GM12878 (cell line): ENCODE measurements around the gene UBAC2. TPM values are rescaled to one million over a fixed set of nuclear protein-coding genes. Genes with fewer than 3 reads are reported as not detected.

ENCODE experiments used
- ATAC-seq: fragments of 200-7000 bp; cut with Tn5 transposase; 3 replicates; pipeline ENCODE4 v1.9.1; 2020; ENCODE audit warnings: mild to moderate bottlenecking, moderate library complexity
- BruUV-seq: library from RNA; stranded (reverse); fragments of 400-500 nt; replicated peaks from 2 replicates; lab custom pipeline; 2021; lab: Mats Ljungman, UMichigan
- CTCF ChIA-PET: fragments of 300-600 bp; sonication (Branson Sonifier 250); formaldehyde crosslinking; extraction: SDS; loops from one replicate; lab custom pipeline; 2021; ENCODE audit warnings: inconsistent platforms; lab: Yijun Ruan, JAX
- POLR2A ChIA-PET: fragments of 350-600 bp; formaldehyde crosslinking; extraction: SDS; loops from one replicate; lab custom pipeline; 2021; ENCODE audit warnings: inconsistent platforms; lab: Charles Lee
- RAD21 ChIA-PET: fragments of 300-600 bp; sonication (Branson Sonifier 250); formaldehyde crosslinking; loops from one replicate; lab custom pipeline; 2023; ENCODE audit warnings: antibody characterized with exemption; ENCODE audit not compliant: unreplicated experiment; lab: Charles Lee
- SMC1A ChIA-PET: fragments of 300-600 bp; sonication (Branson Sonifier 250); formaldehyde crosslinking; loops from one replicate; lab custom pipeline; 2023; ENCODE audit not compliant: unreplicated experiment, uncharacterized antibody; lab: Charles Lee
- DNase-seq: peaks from one replicate; pipeline ENCODE4 v3.0.0-alpha.2; 2011; ENCODE audit warnings: low read depth, low spot score
- FAIRE-seq: peaks from 3 replicates; lab custom pipeline; 2011; peaks lifted over from hg19 to GRCh38; lab: Jason Lieb, UNC
- H2AFZ ChIP-seq: 2 replicates; pipeline ENCODE4 v1.6.0; 2011; ENCODE audit warnings: low read depth, low read length, control low read depth; ENCODE audit not compliant: control insufficient read depth
- H3K27ac ChIP-seq: 2 replicates; pipeline ENCODE4 v1.5.1; 2011; ENCODE audit warnings: control low read depth; ENCODE audit not compliant: control insufficient read depth, insufficient read depth
- H3K27me3 ChIP-seq, 2 experiments: replicated peaks in 1 of 2; 2 replicates each; pipeline versions ENCODE4 v1.6.0 to v1.6.1; 2011; ENCODE audit warnings: low read length in 1 of 2; ENCODE audit not compliant: control insufficient read depth in 2 of 2, insufficient read depth in 2 of 2
- H3K36me3 ChIP-seq, 2 experiments: 2 replicates each; pipeline ENCODE4 v1.5.1; 2011; ENCODE audit warnings: low read length in 1 of 2; ENCODE audit not compliant: control insufficient read depth in 2 of 2, insufficient read depth in 2 of 2
- H3K4me1 ChIP-seq: 2 replicates; pipeline ENCODE4 v1.6.1; 2011; ENCODE audit warnings: mild to moderate bottlenecking, low read length, moderate library complexity, mixed read lengths; ENCODE audit not compliant: control insufficient read depth, insufficient read depth
- H3K4me2 ChIP-seq: 2 replicates; pipeline ENCODE4 v1.6.0; 2011; ENCODE audit warnings: control low read depth; ENCODE audit not compliant: control insufficient read depth, insufficient read depth
- H3K4me3 ChIP-seq: fragments of 200-600 bp; sonication (generic); 2 replicates; pipeline ENCODE4 v1.5.1; 2016
- H3K79me2 ChIP-seq: 2 replicates; pipeline ENCODE4 v1.6.0; 2011; ENCODE audit warnings: low read length; ENCODE audit not compliant: control insufficient read depth, insufficient read depth
- H3K9ac ChIP-seq: 2 replicates; pipeline ENCODE4 v1.8.0; 2011; ENCODE audit warnings: low read length, control low read depth, mixed read lengths; ENCODE audit not compliant: control insufficient read depth, insufficient read depth
- H3K9me3 ChIP-seq: replicated peaks from 3 replicates; pipeline ENCODE4 v1.5.1; 2011; ENCODE audit warnings: mild to moderate bottlenecking, low read length; ENCODE audit not compliant: control insufficient read depth, insufficient read depth
- H4K20me1 ChIP-seq: 2 replicates; pipeline ENCODE4 v1.6.0; 2011; ENCODE audit not compliant: control insufficient read depth, insufficient read depth
- CHD1 ChIP-seq: IDR thresholded peaks from 2 replicates; pipeline ENCODE4 v1.6.1; 2012; ENCODE audit warnings: low read depth, low read length, improper control_type of control experiment
- DPF2 ChIP-seq: fragments of 450-650 bp; IDR thresholded peaks from 2 replicates; pipeline ENCODE4 v1.6.1; 2017; ENCODE audit warnings: mild to moderate bottlenecking
- KLF5 ChIP-seq: fragments of 450-650 bp; IDR thresholded peaks from 2 replicates; pipeline ENCODE4 v1.6.1; 2014; ENCODE audit warnings: mild to moderate bottlenecking; ENCODE audit not compliant: partially characterized antibody
- MEF2B ChIP-seq: fragments of 450-650 bp; IDR thresholded peaks from 2 replicates; pipeline ENCODE4 v1.6.1; 2018; ENCODE audit warnings: mild to moderate bottlenecking, moderate library complexity; ENCODE audit not compliant: partially characterized antibody, poor library complexity, severe bottlenecking
- SP1 ChIP-seq: IDR thresholded peaks from one replicate; pipeline ENCODE4 v1.6.1; 2011; ENCODE audit warnings: low read depth, low read length
- ZNF384 ChIP-seq: IDR thresholded peaks from 2 replicates; pipeline ENCODE4 v1.6.1; 2012; ENCODE audit warnings: low read depth, mild to moderate bottlenecking, low read length, improper control_type of control experiment, borderline replicate concordance
- WGBS: methylation state at CpG from one replicate; pipeline ENCODE4 v1.1.6; 2016; ENCODE audit warnings: low lambda C conversion rate; ENCODE audit not compliant: insufficient replicate concordance, insufficient coverage; ENCODE audit errors: missing lambda C conversion rate; 5-methylcytosine and 5-hydroxymethylcytosine counted together
- in situ Hi-C: fragments of 300-500 bp; cut with MboI; formaldehyde crosslinking; loops from 9 replicates; pipeline ENCODE4 v1.14.3; 2018; ENCODE audit warnings: mixed read lengths
- intact Hi-C: fragments of 100-400 bp; cut with micrococcal nuclease; formaldehyde crosslinking; loops from one replicate; pipeline ENCODE4 v1.14.2; 2022; ENCODE audit not compliant: unreplicated experiment
- polyA plus RNA-seq, 11 experiments: library from polyadenylated mRNA; depleted of rRNA in 4 of 11; unstranded in 6 of 11; stranded (reverse) in 5 of 11; fragments of >200 nt; fragmentation: Nextera tagmentation in 4 of 11; fragmentation: Illumina TruSeq in 1 of 11; extraction: Ambion mirVana in 4 of 11; extraction: Trizol in 1 of 11; gene quantifications; 1 replicate in 1 of 11; 2 replicates in 10 of 11; pipeline versions ENCODE4 v1.2.1 to v1.2.3, GENCODE V29; 2011 to 2016; ENCODE audit warnings: inconsistent platforms in 2 of 11, missing spikeins in 2 of 11, low read depth in 1 of 11
- total RNA-seq, 4 experiments: library from RNA; depleted of rRNA in 3 of 4; stranded (reverse); fragments of >200 nt in 3 of 4; fragmentation: Illumina TruSeq in 1 of 4; extraction: Trizol in 1 of 4; gene quantifications; 2 replicates each; pipeline versions ENCODE4 v1.2.1 to v1.2.3, GENCODE V29; 2013 to 2021
- TF ChIP-seq, protein P1 (sequence below): fragments of 150-350 bp; IDR thresholded peaks from 2 replicates; pipeline ENCODE4 v1.6.1; 2016; ENCODE audit warnings: low read depth, low read length
- TF ChIP-seq, protein P2 (sequence below): fragments of 450-650 bp; formaldehyde crosslinking; IDR thresholded peaks from 2 replicates; pipeline ENCODE4 v1.4.0; 2020; ENCODE audit warnings: mild to moderate bottlenecking, moderate library complexity
- TF ChIP-seq, protein P3 (sequence below): fragments of 450-650 bp; IDR thresholded peaks from 2 replicates; pipeline ENCODE4 v1.6.1; 2016; ENCODE audit warnings: mild to moderate bottlenecking
- TF ChIP-seq, protein P4 (sequence below): fragments of 450-650 bp; IDR thresholded peaks from 2 replicates; pipeline ENCODE4 v1.6.1; 2017; ENCODE audit warnings: low read depth, mild to moderate bottlenecking, moderate library complexity
- TF ChIP-seq, protein P5 (sequence below): IDR thresholded peaks from 2 replicates; pipeline ENCODE4 v1.6.1; 2012; ENCODE audit warnings: low read depth, low read length, improper control_type of control experiment

UBAC2 gene
- total and polyA plus RNA-seq, 10 of the 15 experiments (the other 5 are each of a cell fraction or from before 2014, with no cell fraction given), result 3.0 to 54.6 (median 17.4) TPM

DNA sequence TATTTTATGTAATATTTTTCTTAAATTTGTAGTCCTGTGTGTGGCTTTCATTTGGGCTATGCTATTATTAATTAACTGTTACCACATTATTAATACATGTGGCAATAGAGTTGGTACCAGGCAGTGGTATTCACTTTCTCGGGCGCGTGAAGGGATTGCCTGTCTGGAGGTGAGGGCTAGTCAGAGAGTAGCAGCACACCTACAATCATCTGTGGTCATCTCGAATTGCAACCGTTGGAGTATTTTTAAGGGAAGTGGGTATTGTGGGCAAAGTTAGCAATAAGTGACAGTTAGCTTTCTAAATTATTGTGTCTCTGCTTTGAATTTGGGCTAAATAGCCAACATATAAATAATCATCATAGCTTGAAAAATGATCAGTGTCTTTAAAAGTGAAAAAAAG, 77.5 kb downstream of the UBAC2 start (continued):
- TF ChIP-seq, protein P1, sequence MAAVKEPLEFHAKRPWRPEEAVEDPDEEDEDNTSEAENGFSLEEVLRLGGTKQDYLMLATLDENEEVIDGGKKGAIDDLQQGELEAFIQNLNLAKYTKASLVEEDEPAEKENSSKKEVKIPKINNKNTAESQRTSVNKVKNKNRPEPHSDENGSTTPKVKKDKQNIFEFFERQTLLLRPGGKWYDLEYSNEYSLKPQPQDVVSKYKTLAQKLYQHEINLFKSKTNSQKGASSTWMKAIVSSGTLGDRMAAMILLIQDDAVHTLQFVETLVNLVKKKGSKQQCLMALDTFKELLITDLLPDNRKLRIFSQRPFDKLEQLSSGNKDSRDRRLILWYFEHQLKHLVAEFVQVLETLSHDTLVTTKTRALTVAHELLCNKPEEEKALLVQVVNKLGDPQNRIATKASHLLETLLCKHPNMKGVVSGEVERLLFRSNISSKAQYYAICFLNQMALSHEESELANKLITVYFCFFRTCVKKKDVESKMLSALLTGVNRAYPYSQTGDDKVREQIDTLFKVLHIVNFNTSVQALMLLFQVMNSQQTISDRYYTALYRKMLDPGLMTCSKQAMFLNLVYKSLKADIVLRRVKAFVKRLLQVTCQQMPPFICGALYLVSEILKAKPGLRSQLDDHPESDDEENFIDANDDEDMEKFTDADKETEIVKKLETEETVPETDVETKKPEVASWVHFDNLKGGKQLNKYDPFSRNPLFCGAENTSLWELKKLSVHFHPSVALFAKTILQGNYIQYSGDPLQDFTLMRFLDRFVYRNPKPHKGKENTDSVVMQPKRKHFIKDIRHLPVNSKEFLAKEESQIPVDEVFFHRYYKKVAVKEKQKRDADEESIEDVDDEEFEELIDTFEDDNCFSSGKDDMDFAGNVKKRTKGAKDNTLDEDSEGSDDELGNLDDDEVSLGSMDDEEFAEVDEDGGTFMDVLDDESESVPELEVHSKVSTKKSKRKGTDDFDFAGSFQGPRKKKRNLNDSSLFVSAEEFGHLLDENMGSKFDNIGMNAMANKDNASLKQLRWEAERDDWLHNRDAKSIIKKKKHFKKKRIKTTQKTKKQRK, result no peak
- no peak for TF ChIP-seq KLF5
- no peak for TF ChIP-seq CHD1

DNA sequence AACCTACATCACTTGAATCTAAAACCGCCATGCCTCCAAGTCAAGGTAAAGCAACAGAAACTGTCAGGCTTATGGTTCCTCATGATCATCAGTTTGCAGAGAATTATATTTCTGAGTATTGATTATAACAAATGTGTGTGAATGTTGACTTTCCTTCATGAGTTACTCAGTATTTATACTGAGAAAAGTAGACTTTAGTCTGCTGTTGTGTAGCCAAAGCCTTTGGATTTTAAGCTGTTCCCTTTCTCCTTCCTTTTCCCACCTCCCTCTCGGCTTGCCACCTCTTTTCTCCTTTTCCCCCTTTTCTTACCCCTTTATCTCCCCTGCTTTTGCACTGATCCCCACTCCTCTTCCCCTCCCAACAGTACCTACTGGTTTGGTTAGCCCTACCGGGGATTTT, 78.2 kb downstream of the UBAC2 start:
- no TSS peak for BruUV-seq
- DNase-seq (no peak), ATAC-seq (no peak), FAIRE-seq (no peak)
- Histone ChIP-seq H3K9me3 (no peaks in the 10 kb centered on the region), H3K4me3 (no peak overlapping the region), H3K36me3 (no peaks in the 10 kb centered on the region; a peak in 2 of 4 replicates), H3K27me3 (no peaks in the 10 kb centered on the region), H3K9ac (no peak overlapping the region), H3K79me2 (peaks cover 6% of the 10 kb centered on the region), H3K4me1 (peaks cover 52% of the 10 kb centered on the region), H3K27ac (no peak overlapping the region), H2AFZ (no peak overlapping the region), H4K20me1 (no peaks in the 10 kb centered on the region), H3K4me2 (no peak overlapping the region)
- in situ Hi-C loops (no loop called here), intact Hi-C loops (no loop called here)
- ChIA-PET SMC1A (interaction anchor here (1.0 to 8.5 kb wide), 9 partner anchors 8 to 157 kb away, joined by 3 to 132 read pairs (median 9); no protein-coding TSS in a partner anchor), POLR2A (interaction anchor here (0.7 kb wide), 1 partner anchor 9 kb away, joined by 3 read pairs; no protein-coding TSS in a partner anchor), RAD21 (interaction anchor here (1.4 to 7.9 kb wide), 3 partner anchors 9 to 102 kb away, joined by 4 to 106 read pairs (median 5); no protein-coding TSS in a partner anchor), CTCF (interaction anchor here (0.9 to 2.0 kb wide), 3 partner anchors 9 to 109 kb away, joined by 4 to 14 read pairs (median 4); no protein-coding TSS in a partner anchor)
- WGBS, result 96% methylated on average over 2 of the region's 3 CpGs
- TF ChIP-seq, protein P2, sequence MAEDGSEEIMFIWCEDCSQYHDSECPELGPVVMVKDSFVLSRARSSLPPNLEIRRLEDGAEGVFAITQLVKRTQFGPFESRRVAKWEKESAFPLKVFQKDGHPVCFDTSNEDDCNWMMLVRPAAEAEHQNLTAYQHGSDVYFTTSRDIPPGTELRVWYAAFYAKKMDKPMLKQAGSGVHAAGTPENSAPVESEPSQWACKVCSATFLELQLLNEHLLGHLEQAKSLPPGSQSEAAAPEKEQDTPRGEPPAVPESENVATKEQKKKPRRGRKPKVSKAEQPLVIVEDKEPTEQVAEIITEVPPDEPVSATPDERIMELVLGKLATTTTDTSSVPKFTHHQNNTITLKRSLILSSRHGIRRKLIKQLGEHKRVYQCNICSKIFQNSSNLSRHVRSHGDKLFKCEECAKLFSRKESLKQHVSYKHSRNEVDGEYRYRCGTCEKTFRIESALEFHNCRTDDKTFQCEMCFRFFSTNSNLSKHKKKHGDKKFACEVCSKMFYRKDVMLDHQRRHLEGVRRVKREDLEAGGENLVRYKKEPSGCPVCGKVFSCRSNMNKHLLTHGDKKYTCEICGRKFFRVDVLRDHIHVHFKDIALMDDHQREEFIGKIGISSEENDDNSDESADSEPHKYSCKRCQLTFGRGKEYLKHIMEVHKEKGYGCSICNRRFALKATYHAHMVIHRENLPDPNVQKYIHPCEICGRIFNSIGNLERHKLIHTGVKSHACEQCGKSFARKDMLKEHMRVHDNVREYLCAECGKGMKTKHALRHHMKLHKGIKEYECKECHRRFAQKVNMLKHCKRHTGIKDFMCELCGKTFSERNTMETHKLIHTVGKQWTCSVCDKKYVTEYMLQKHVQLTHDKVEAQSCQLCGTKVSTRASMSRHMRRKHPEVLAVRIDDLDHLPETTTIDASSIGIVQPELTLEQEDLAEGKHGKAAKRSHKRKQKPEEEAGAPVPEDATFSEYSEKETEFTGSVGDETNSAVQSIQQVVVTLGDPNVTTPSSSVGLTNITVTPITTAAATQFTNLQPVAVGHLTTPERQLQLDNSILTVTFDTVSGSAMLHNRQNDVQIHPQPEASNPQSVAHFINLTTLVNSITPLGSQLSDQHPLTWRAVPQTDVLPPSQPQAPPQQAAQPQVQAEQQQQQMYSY (CRISPR knock-in tag), result no peak
- TF ChIP-seq, protein P3, sequence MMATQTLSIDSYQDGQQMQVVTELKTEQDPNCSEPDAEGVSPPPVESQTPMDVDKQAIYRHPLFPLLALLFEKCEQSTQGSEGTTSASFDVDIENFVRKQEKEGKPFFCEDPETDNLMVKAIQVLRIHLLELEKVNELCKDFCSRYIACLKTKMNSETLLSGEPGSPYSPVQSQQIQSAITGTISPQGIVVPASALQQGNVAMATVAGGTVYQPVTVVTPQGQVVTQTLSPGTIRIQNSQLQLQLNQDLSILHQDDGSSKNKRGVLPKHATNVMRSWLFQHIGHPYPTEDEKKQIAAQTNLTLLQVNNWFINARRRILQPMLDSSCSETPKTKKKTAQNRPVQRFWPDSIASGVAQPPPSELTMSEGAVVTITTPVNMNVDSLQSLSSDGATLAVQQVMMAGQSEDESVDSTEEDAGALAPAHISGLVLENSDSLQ, result no peak
- TF ChIP-seq SP1 (no peak), ZNF384 (no peak), MEF2B (no peak), DPF2 (no peak)
- TF ChIP-seq, protein P4, sequence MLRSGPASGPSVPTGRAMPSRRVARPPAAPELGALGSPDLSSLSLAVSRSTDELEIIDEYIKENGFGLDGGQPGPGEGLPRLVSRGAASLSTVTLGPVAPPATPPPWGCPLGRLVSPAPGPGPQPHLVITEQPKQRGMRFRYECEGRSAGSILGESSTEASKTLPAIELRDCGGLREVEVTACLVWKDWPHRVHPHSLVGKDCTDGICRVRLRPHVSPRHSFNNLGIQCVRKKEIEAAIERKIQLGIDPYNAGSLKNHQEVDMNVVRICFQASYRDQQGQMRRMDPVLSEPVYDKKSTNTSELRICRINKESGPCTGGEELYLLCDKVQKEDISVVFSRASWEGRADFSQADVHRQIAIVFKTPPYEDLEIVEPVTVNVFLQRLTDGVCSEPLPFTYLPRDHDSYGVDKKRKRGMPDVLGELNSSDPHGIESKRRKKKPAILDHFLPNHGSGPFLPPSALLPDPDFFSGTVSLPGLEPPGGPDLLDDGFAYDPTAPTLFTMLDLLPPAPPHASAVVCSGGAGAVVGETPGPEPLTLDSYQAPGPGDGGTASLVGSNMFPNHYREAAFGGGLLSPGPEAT, result no peak
- TF ChIP-seq, protein P5, sequence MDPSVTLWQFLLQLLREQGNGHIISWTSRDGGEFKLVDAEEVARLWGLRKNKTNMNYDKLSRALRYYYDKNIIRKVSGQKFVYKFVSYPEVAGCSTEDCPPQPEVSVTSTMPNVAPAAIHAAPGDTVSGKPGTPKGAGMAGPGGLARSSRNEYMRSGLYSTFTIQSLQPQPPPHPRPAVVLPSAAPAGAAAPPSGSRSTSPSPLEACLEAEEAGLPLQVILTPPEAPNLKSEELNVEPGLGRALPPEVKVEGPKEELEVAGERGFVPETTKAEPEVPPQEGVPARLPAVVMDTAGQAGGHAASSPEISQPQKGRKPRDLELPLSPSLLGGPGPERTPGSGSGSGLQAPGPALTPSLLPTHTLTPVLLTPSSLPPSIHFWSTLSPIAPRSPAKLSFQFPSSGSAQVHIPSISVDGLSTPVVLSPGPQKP, result no peak
